Stomach (tissue), 4 donors: ENCODE data around the gene BTBD19.

Experiments
- CTCF ChIP-seq, 7 experiments: fragments of 450-650 bp in 4 of 7; fragments of 200-600 bp in 3 of 7; sonication (generic) in 3 of 7; IDR thresholded peaks; one replicate each; pipeline ENCODE4 v1.5.1; 2016 to 2019; ENCODE audit warnings: antibody characterized with exemption in 7 of 7, control low read depth in 2 of 7, mild to moderate bottlenecking in 1 of 7
- POLR2A ChIP-seq, 4 donors: fragments of 450-650 bp; IDR thresholded peaks; one replicate each; pipeline ENCODE4 v1.6.1; 2016; ENCODE audit warnings: antibody characterized with exemption in 4 of 4, control low read depth in 2 of 4, mild to moderate bottlenecking in 1 of 4, moderate library complexity in 1 of 4
- POLR2AphosphoS5 ChIP-seq, 3 donors: sonication (generic); formaldehyde crosslinking; IDR thresholded peaks; one replicate each; pipeline ENCODE4 v1.6.1; 2016; ENCODE audit warnings: antibody characterized with exemption in 3 of 3

DNA sequence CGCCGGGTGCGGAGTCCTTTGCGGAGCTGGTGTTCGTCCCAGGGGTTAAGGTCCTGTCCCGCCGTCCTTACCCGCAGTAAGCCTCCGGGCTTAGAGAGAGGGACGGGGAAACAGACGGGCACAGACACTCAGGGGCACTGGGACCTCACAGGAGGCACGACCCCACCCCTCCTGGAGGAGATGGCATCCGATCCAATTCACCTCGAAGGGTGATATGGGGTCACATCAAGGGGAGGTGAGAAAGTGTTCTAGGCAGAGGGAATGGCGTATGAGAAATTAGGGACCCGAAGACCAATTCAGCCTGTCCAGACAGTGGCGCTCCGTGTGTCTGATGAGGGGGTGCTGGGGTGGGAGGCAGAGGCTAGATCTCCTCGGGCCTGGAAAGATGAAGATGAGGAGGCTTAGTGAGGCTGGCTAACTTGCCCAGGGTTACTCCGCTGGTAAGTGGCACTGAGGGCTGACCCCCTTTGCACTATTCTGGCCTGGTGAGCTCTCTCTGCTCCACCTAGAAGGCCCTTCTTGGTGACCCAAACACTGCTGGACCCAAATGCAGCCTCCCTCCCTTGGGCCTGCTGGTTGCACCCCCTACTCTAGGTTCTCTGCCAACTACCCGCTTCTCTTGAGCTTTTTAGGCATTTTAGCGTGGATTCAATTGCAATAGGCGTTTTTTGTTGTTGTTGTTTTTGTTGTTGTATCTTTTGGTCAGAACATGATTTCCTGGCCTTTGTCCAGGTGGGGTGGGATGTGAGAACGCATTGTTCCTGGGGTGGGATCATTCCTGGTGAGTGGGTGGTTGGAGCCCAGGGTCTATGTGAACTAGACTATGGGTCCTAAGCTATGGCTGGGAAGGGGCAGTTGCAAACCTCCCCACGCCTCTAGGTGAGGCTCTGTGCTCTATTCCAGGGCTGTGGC, 12.3 kb downstream of the BTBD19 start:
- TF ChIP-seq CTCF (IDR thresholded peaks at IDR 0.05) (peak in 1 of 7 experiments; percentile 6), POLR2A (IDR thresholded peaks at IDR 0.05) (no peak), POLR2AphosphoS5 (IDR thresholded peaks at IDR 0.05) (no peak)
